Stimulated activated CD8-positive, alpha-beta memory T cell treated with anti-CD3 and anti-CD28 coated beads, Interleukin-4, amount 100 ng/mL, for 24 hours (primary cell): ENCODE data around the gene UFSP1.

Experiments
- DNase-seq: peaks from one replicate; pipeline ENCODE4 v3.0.0-alpha.2; 2020; ENCODE audit warnings: low read depth

Gene UFSP1

DNA sequence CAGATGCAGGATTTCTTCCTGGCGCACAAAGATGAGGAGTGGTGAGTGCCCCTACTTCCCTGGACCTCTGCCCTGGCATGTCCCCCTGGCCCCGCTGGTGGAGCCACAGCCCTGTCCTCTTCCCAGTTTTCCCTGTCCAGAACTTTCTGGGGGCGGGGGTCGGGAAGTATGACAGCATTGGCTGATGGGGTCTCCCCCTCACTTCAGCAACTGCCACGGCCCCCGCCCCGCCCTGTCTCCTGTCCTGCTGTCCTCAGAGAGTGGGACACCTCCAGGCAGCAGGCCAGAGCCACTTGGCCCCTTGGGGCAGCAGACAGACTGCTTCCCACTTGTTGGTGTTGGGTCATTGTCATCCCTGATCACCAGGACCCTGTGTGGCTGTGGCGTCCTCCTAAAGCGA, 7.3 kb downstream of the UFSP1 start:
- DNase-seq: no peak

- no peak for DNase-seq
Observed at GRCh38 chr7:100881136-100881535, 8.4 kb downstream of the UFSP1 start.

GRCh38 chr7:100880645-100881044, 8.9 kb downstream of the UFSP1 start:
- no peak for DNase-seq

GRCh38 chr7:100879685-100880261, 9.7 kb downstream of the UFSP1 start:
- no peak for DNase-seq

GRCh38 chr7:100878685-100879084, 10.8 kb downstream of the UFSP1 start:
- DNase-seq: no peak

DNA sequence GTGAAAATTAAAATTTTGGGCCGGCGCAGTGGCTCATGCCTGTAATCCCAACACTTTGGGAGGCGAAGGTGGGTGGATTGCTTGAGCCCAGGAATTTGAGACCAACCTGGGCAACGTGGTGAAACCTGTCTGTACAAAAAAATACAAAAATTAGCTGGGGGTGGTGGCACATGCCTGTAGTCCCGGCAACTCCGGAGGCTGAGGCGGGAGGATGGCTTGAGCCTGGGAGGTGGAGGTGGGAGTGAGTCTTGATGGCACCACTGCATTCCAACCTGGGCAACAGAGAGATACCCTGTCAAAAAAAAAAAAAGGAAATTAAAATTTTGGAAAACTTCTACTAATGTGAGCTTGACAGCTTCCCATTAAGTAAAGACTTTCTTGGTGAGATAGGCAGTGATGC, 11.5 kb downstream of the UFSP1 start:
- DNase-seq: no peak

DNA sequence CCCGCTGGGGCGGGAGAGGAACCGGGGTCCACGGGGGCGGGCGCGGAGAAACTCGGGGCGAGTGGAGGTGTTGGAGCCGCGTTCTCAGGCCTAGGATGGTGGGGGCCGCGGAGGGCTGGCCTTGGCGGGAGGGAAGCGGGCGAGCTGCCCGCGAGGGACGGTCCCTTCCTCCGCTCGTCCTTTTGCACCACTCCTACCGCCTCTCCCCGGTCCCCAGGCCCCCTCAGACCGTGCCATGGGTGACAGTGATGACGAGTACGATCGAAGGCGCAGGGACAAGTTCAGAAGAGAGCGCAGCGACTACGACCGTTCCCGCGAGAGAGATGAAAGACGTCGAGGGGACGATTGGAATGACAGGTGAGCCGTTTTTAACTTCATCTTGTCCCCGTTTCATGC, 14.2 kb downstream of the UFSP1 start:
- DNase-seq: no peak

DNA sequence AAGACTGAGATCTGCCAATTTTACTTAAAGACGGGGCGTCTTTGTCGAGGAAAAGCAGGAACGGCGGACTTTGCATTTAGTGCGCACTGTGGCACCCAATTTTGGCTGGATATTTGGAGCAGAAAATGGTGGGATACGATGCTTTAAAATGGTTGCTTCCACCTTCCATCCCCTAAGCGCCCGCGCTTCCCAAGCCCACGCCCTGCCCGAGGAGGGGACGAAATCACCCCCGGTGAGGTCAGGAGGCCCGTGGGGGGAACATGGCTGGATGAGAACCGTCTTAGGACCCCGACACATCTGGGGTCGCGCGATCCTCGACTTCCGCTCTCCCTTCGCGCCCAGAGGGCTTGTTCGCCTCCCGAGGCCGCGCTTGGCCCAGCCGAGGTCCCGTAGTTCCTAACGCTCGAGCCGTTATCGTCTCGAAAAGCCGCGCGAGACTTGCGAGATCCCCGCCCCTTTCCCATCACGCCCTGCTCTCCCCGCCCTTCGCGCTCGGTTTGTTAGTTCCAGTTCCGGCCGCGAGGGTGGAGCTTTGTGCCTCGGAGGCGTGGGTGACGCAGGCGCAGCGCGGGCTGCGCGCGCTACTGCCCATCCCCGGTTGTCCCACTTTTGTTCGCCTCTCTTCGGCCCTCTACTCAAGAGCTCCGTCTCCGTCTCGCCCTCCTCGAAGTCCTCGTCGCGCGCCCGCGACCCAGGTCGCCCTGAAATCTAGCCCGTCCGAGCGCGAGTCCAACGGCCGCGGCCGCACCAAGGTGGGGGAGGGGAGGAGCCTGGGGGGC, 14.7 kb downstream of the UFSP1 start, which contains the start of gene SRRT:
Gene SRRT, plus strand, starts transcription at position 527 of the 779 bp plus-strand sequence. CDS start 488 bp downstream, outside the sequence.
- DNase-seq: peak; percentile 98

- DNase-seq: no peak
Observed at GRCh38 chr7:100874300-100874576, 15.3 kb downstream of the UFSP1 start.

- DNase-seq: no peak
Observed at GRCh38 chr7:100873599-100874299, 15.8 kb downstream of the UFSP1 start.

GRCh38 chr7:100867776-100868485, 21.6 kb downstream of the UFSP1 start:
- DNase-seq: no peak

DNA sequence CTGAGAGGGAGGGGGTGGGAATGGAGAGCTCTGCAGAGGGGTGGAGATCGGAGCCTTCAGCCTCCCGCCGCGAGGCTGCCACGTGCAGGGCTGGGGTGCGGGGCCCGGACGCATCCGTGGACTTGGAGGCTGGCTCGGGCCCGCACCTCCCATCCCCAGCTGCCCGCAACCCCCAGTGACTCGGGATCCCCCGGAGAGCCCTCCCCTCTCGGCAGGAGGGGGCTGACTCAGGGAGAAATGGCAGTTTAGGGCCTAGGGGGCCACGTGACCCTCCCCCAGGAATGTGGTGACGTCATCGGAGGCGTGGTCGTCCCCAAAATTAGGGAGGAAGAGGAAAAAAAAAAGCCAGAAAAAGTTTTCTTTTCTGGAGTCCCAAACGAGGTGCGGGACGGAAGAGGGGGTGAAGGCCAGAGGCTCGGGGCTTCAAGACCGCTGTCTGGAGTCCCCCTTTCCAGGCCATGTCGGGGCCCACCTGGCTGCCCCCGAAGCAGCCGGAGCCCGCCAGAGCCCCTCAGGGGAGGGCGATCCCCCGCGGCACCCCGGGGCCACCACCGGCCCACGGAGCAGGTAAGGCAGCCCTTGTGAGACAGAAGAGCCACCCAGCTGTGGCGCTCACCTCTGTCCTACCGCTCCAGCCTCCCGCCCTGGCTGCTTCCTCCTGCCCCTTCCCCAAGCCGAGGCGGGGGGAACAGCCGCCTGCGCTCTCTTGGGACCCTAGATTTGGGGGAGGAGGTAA, 22.3 kb downstream of the UFSP1 start, which contains the start of gene TRIP6:
Gene TRIP6, plus strand, starts transcription at position 348 of the 736 bp plus-strand sequence. Its CDS starts 111 bp downstream, at position 459.
- DNase-seq: peak; percentile 59

- no peak for DNase-seq
Observed at GRCh38 chr7:100866729-100867039, 22.8 kb downstream of the UFSP1 start.

DNA sequence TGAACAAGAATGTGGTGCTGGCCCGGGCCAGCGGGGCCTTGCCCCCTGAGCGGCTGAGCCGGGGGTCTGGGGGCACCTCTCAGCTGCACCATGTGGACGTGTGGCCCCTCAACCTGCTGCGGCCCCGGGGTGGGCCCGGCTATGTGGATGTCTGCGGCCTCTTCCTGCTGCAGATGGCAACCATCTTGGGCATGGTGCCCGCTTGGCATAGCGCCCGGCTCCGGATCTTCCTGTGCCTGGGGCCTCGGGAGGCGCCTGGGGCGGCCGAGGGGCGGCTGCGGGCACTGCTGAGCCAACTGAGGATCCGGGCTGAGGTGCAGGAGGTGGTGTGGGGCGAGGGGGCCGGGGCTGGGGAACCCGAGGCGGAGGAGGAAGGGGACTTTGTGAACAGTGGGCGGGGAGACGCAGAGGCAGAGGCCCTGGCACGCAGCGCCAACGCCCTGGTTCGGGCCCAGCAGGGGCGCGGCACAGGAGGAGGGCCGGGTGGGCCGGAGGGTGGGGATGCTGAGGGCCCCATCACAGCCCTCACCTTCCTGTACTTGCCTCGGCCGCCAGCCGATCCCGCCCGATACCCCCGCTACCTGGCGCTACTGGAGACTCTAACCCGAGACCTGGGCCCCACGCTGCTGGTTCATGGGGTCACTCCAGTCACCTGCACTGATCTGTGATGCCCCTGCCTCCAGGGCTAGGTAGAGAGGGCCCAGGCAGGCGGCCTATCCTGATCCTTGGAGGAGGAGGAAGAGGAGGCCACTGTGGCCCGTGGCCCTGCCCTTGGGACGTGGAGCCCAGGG, 23.4 kb downstream of the UFSP1 start:
- no peak for DNase-seq

- DNase-seq: no peak
Observed at GRCh38 chr7:100865372-100865911, 24.1 kb downstream of the UFSP1 start.

GRCh38 chr7:100864263-100864845, 25.2 kb downstream of the UFSP1 start:
- DNase-seq: no peak

GRCh38 chr7:100863406-100863950, 26.0 kb downstream of the UFSP1 start:
- no peak for DNase-seq

DNA sequence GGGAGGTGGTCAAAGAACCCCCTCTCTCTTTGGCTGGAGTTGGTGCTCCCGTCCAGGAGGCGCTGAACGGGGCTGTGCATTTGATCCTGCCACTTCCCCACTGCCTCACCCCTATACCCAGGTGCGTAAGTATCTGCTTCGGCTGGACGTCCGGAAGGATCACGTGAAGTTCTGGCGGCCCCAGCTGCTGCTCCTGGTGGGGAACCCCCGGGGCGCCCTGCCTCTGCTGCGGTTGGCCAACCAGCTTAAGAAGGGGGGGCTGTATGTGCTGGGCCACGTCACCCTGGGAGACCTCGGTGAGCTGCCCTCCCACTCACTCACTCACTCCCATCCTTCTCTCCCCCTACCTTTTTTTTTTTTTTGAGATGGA, 27.9 kb downstream of the UFSP1 start:
- DNase-seq: no peak

- no peak for DNase-seq
Observed at GRCh38 chr7:100860702-100861615, 28.6 kb downstream of the UFSP1 start.
